Duodenal mucosa (tissue), 2 donors: ENCODE measurements around the gene FGF11.

Experiments
- H3K27ac ChIP-seq: one replicate; pipeline ENCODE4 v1.7.0; 2013; ENCODE audit warnings: low read depth, low read length
- H3K27me3 ChIP-seq, 2 donors: one replicate each; pipeline ENCODE4 v1.7.0; 2013; ENCODE audit warnings: low read length in 2 of 2, control low read depth in 1 of 2; ENCODE audit not compliant: insufficient read depth in 2 of 2, control insufficient read depth in 1 of 2
- H3K36me3 ChIP-seq, 2 donors: one replicate each; pipeline ENCODE4 v1.7.0; 2013; ENCODE audit warnings: low read length in 2 of 2, control low read depth in 1 of 2; ENCODE audit not compliant: insufficient read depth in 2 of 2, control insufficient read depth in 1 of 2
- H3K4me1 ChIP-seq, 2 donors: one replicate each; pipeline ENCODE4 v1.7.0; 2013; ENCODE audit warnings: low read length in 2 of 2, control low read depth in 1 of 2; ENCODE audit not compliant: insufficient read depth in 2 of 2, control insufficient read depth in 1 of 2
- H3K4me3 ChIP-seq, 2 donors: one replicate each; pipeline ENCODE4 v1.7.0; 2013; ENCODE audit warnings: low read length in 2 of 2, low read depth in 1 of 2
- H3K9ac ChIP-seq, 2 donors: one replicate each; pipeline ENCODE4 v1.7.0; 2013; ENCODE audit warnings: low read length in 2 of 2, low read depth in 1 of 2
- H3K9me3 ChIP-seq, 2 donors: one replicate each; pipeline ENCODE4 v1.7.0; 2013; ENCODE audit warnings: low read length in 2 of 2, control low read depth in 1 of 2; ENCODE audit not compliant: control insufficient read depth in 1 of 2

FGF11 gene

GRCh38 chr17:7490144-7490543, 50.8 kb downstream of the FGF11 start:
- peaks cover 48 to 54% of the 10 kb centered on the region in 2 donors for H3K4me1 ChIP-seq

GRCh38 chr17:7491583-7491982, 52.3 kb downstream of the FGF11 start:
- peaks cover 8 to 17% of the 10 kb centered on the region in 2 donors for H3K36me3 ChIP-seq
- no peaks in the 10 kb centered on the region for H3K27me3 ChIP-seq
- no peak overlapping the region for H3K9ac ChIP-seq
- H3K9me3 ChIP-seq = no peaks in the 10 kb centered on the region
- H3K27ac ChIP-seq = no peak overlapping the region
- peaks cover 39 to 41% of the 10 kb centered on the region in 2 donors for H3K4me1 ChIP-seq
- no peak overlapping the region for H3K4me3 ChIP-seq

More at GRCh38 chr17:7490144-7490543, 50.8 kb downstream of the FGF11 start:
- no peak overlapping the region for H3K27ac ChIP-seq
- H3K9me3 ChIP-seq = no peaks in the 10 kb centered on the region
- no peak overlapping the region for H3K9ac ChIP-seq
- no peak overlapping the region for H3K4me3 ChIP-seq
- no peaks in the 10 kb centered on the region for H3K27me3 ChIP-seq
- H3K36me3 ChIP-seq = peaks cover 3% of the 10 kb centered on the region in 2 donors

GRCh38 chr17:7493941-7494340, 54.6 kb downstream of the FGF11 start:
- H3K27ac ChIP-seq = no peak overlapping the region
- H3K36me3 ChIP-seq = peaks cover 26 to 41% of the 10 kb centered on the region in 2 donors
- no peaks in the 10 kb centered on the region for H3K9me3 ChIP-seq
- no peaks in the 10 kb centered on the region for H3K27me3 ChIP-seq
- no peak overlapping the region for H3K4me3 ChIP-seq
- H3K4me1 ChIP-seq = peaks cover 24 to 27% of the 10 kb centered on the region in 2 donors
- no peak overlapping the region for H3K9ac ChIP-seq
